Measurements from ENCODE around the gene KCNQ1. TPM values are rescaled to one million over a fixed set of nuclear protein-coding genes. Genes with fewer than 3 reads are reported as not detected.

Gene KCNQ1
- total RNA-seq, 1 experiment from 2014 or later: 9.2 TPM

DNA sequence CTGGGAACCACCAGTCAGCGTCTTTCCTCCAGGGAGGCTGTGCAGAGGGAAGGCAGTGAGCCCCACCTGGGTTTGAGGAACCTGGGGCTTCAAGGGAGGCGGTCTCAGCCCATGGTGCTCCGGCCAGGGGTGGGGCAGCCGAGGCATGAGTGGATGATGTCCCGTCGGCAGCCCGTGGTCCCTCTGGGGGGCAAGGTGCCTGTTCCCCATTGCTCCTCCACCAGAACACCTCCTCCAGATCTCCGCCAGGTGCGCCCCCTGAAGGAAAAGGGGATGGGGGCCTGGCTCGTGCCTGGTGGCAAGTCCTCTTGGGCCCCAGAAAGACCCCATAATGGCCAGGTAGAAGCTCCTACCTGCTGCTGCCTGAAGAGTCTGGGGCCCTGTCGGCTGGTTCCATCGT, 94.1 kb downstream of the KCNQ1 start:
- TF ChIP-seq, protein P1, sequence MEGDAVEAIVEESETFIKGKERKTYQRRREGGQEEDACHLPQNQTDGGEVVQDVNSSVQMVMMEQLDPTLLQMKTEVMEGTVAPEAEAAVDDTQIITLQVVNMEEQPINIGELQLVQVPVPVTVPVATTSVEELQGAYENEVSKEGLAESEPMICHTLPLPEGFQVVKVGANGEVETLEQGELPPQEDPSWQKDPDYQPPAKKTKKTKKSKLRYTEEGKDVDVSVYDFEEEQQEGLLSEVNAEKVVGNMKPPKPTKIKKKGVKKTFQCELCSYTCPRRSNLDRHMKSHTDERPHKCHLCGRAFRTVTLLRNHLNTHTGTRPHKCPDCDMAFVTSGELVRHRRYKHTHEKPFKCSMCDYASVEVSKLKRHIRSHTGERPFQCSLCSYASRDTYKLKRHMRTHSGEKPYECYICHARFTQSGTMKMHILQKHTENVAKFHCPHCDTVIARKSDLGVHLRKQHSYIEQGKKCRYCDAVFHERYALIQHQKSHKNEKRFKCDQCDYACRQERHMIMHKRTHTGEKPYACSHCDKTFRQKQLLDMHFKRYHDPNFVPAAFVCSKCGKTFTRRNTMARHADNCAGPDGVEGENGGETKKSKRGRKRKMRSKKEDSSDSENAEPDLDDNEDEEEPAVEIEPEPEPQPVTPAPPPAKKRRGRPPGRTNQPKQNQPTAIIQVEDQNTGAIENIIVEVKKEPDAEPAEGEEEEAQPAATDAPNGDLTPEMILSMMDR (IDR thresholded peaks at IDR 0.05; ENCODE audit: unreplicated experiment): no peak
- Mint-ChIP-seq H3K9me3 (ENCODE audit: low read depth, unreplicated experiment) (no peaks in the 10 kb centered on the region), H3K36me3 (ENCODE audit: insufficient read depth, unreplicated experiment) (no peaks in the 10 kb centered on the region), H3K4me1 (ENCODE audit: low read depth, unreplicated experiment) (no peaks in the 10 kb centered on the region), H3K27ac (ENCODE audit: unreplicated experiment) (no peak overlapping the region), H3K27me3 (ENCODE audit: unreplicated experiment) (no peaks in the 10 kb centered on the region), H3K4me3 (ENCODE audit: low read depth, unreplicated experiment) (no peak overlapping the region)
- CTCF ChIA-PET: no interaction called here
- no peak for DNase-seq
- no TSS peak for BruUV-seq (replicated peaks)
- intact Hi-C loops (cut with micrococcal nuclease; ENCODE audit: unreplicated experiment): loop anchor here (10.0 kb wide), 1 partner anchor 156 kb away; the partner anchor contains the start of gene KCNQ1OT1

DNA sequence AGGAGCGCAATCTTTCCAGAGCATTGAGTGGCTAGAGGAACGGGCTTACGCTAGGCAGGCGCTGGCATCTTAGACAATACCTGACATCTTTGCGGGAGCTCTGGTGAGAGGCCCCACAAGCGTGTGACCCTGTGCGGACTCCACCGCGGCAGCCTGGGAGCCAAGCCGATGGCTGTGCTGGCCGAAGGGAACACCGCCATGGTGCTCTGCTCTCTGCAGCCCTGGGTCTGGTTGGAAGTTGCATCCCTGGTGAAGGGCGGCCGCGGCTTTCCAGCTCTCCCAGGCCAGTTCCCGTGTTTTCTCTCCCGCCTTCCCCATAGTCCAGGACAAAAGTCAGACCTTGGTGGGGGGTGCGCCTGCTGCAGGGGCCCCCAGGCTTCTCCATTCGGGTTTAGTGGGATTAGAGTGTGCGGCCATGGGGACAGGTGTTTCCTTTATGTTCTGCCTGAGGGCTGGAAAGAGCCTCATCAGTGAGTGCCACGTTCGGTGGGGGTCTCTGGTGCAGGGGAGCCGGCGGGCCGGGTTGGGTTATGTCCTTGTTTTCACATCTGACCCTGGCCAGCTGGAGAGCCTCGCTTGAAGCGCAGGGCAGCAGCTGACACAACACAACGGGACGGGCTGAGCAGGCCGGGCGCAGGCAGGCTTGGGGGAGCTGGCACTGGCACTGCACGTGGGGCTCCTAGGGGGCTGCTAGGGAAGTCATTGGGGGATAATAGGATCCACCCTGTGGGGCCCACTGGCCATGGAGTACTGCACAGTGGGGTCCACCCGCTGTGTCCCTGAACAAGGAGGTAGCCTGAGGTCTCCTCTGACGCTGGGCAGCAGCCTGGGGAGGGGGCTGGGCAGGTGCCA, 94.8 kb downstream of the KCNQ1 start:
- Mint-ChIP-seq H3K4me1 (ENCODE audit: low read depth, unreplicated experiment) (no peaks in the 10 kb centered on the region), H3K27me3 (ENCODE audit: unreplicated experiment) (no peaks in the 10 kb centered on the region), H3K4me3 (ENCODE audit: low read depth, unreplicated experiment) (no peak overlapping the region), H3K27ac (ENCODE audit: unreplicated experiment) (no peak overlapping the region), H3K9me3 (ENCODE audit: low read depth, unreplicated experiment) (no peaks in the 10 kb centered on the region), H3K36me3 (ENCODE audit: insufficient read depth, unreplicated experiment) (no peaks in the 10 kb centered on the region)
- intact Hi-C loops (cut with micrococcal nuclease; ENCODE audit: unreplicated experiment): loop anchor here (10.0 kb wide), 1 partner anchor 155 kb away; the partner anchor contains the start of gene KCNQ1OT1
- CTCF ChIA-PET: no interaction called here
- TF ChIP-seq, protein P1 (IDR thresholded peaks at IDR 0.05; ENCODE audit: unreplicated experiment): no peak
- no peak for DNase-seq
- no TSS peak for BruUV-seq (replicated peaks)

DNA sequence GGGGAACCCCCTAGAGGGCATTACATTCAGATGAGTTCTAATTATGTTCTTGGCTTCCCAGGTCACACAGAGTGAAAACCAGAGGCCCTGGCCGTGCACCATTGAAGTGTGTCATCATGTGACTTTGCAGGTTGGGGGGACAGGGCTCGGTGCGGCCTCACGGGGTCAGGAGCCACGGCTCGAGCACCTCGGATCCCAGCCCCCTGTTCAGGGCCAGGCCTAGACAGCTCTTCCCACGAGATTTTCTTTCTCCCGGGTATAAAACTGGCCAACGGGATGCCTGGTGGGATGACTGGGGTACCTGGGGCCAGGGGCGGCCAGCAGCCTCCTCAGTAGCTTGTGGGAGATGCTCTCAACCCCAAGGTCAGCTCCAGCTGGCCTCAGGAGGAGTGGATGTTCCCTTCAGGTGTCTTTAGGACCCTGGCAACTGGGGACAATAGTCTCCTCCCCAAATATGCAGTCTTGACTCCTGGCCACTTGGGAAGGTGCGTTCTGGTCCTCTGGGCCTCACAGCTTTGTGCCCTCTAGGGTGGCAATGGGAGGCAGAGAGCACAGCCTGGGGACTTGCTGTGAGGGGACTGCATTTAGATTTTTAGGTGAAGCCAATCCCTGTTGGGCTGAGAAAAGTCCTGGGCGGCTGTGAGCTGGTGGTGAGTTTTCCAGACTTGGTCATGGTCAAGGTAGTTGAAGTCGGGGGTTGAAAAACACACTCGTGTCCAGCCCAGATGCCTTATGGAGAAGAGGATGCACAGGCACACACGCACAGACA, 95.6 kb downstream of the KCNQ1 start:
- CTCF ChIA-PET: no interaction called here
- BruUV-seq (replicated peaks): no TSS peak
- DNase-seq: no peak
- intact Hi-C loops (cut with micrococcal nuclease; ENCODE audit: unreplicated experiment): no loop called here
- Mint-ChIP-seq H3K9me3 (ENCODE audit: low read depth, unreplicated experiment) (no peaks in the 10 kb centered on the region), H3K4me3 (ENCODE audit: low read depth, unreplicated experiment) (no peak overlapping the region), H3K27ac (ENCODE audit: unreplicated experiment) (no peak overlapping the region), H3K27me3 (ENCODE audit: unreplicated experiment) (no peaks in the 10 kb centered on the region), H3K36me3 (ENCODE audit: insufficient read depth, unreplicated experiment) (no peaks in the 10 kb centered on the region), H3K4me1 (ENCODE audit: low read depth, unreplicated experiment) (no peaks in the 10 kb centered on the region)
- TF ChIP-seq, protein P1 (IDR thresholded peaks at IDR 0.05; ENCODE audit: unreplicated experiment): no peak

DNA sequence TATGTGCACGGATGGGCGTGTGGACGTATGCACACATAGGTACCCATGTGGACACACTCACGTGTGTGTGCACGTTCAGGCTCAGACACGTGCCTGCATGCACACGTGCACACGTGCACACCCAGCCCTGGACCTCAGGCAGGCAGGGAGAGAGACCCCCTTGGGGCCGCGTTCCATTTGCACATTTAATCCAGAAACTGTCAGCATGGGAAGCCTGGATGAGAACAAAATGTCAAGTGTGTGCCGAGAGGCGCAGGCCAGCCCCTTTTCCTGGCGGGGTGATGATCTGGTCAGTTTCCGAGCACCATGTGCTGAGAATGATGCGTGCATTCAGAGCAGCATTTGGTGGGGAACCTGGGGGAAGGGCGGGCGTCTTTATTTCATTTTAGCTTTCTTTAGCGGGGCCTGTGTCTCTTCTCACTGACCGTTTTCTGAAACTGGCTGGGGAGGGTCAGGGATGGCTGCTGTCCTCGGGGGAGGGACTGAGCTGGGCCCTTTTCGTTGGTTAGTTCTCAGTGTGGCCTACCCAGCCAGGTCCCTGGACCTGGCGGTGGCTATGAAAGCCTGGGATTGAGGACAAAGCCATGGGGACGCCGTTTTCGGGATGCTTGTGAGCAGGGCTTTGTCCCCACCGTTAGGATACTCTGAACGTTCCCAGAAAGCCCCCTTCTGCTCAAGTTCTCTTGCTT, 96.3 kb downstream of the KCNQ1 start:
- TF ChIP-seq, protein P1 (IDR thresholded peaks at IDR 0.05; ENCODE audit: unreplicated experiment): no peak
- Mint-ChIP-seq H3K4me1 (ENCODE audit: low read depth, unreplicated experiment) (no peaks in the 10 kb centered on the region), H3K27ac (ENCODE audit: unreplicated experiment) (no peak overlapping the region), H3K4me3 (ENCODE audit: low read depth, unreplicated experiment) (no peak overlapping the region), H3K36me3 (ENCODE audit: insufficient read depth, unreplicated experiment) (no peaks in the 10 kb centered on the region), H3K27me3 (ENCODE audit: unreplicated experiment) (no peaks in the 10 kb centered on the region), H3K9me3 (ENCODE audit: low read depth, unreplicated experiment) (no peaks in the 10 kb centered on the region)
- DNase-seq: no peak
- CTCF ChIA-PET: no interaction called here
- intact Hi-C loops (cut with micrococcal nuclease; ENCODE audit: unreplicated experiment): no loop called here
- no TSS peak for BruUV-seq (replicated peaks)

Measured in Calu3 (cell line).